HepG2 (cell line): ENCODE data around the gene LCAT.
A peak's percentile ranks its signal among the peaks of the same experiment; 100 is the strongest.

Source experiments
- ATF2 ChIP-seq: sonication (generic); formaldehyde crosslinking; IDR thresholded peaks from 2 replicates; pipeline ENCODE4 v1.4.0; 2020; ENCODE audit warnings: missing genetic modification reagents
- CCAR2 ChIP-seq: fragments of 200-400 bp; formaldehyde crosslinking; optimal IDR thresholded peaks from 2 replicates; pipeline ENCODE3; 2018; ENCODE audit warnings: low read depth, mild to moderate bottlenecking, low read length, moderate library complexity
- CEBPB ChIP-seq: IDR thresholded peaks from 2 replicates; pipeline ENCODE4 v1.6.1; 2011; ENCODE audit warnings: low read depth, low read length, improper control_type of control experiment, borderline replicate concordance
- CTCF ChIP-seq: sonication (generic); formaldehyde crosslinking; IDR thresholded peaks from 2 replicates; pipeline ENCODE4 v1.5.0; 2020; ENCODE audit warnings: mild to moderate bottlenecking, missing genetic modification reagents, moderate library complexity
- POLR2A ChIP-seq, 2 experiments: IDR thresholded peaks; 2 replicates each; pipeline ENCODE4 v1.6.1; 2011; ENCODE audit warnings: low read depth in 2 of 2, low read length in 2 of 2, mild to moderate bottlenecking in 1 of 2, moderate library complexity in 1 of 2; ENCODE audit not compliant: insufficient read depth in 1 of 2
- POLR2AphosphoS5 ChIP-seq: IDR thresholded peaks from 2 replicates; pipeline ENCODE4 v1.6.1; 2012; ENCODE audit warnings: low read depth, low read length
- PRDM10 ChIP-seq: sonication (generic); formaldehyde crosslinking; IDR thresholded peaks from 2 replicates; pipeline ENCODE4 v1.4.0; 2020; ENCODE audit warnings: low read depth, missing genetic modification reagents
- YEATS4 ChIP-seq: sonication (generic); formaldehyde crosslinking; IDR thresholded peaks from 2 replicates; pipeline ENCODE4 v1.4.0; 2020; ENCODE audit warnings: missing genetic modification reagents, borderline replicate concordance
- TF ChIP-seq, protein P1 (sequence below): sonication (generic); formaldehyde crosslinking; IDR thresholded peaks from 2 replicates; pipeline ENCODE4 v1.5.1; 2020; ENCODE audit warnings: mild to moderate bottlenecking, missing genetic modification reagents, moderate library complexity

GRCh38 chr16:67928147-67928546, 15.8 kb downstream of the LCAT start:
- TF ChIP-seq CTCF (CRISPR knock-in tag) = no peak
- no peak for TF ChIP-seq CEBPB
- no peak for TF ChIP-seq ATF2
- no peak for TF ChIP-seq CCAR2
- TF ChIP-seq YEATS4 (CRISPR knock-in tag) = no peak
- TF ChIP-seq, protein P1, sequence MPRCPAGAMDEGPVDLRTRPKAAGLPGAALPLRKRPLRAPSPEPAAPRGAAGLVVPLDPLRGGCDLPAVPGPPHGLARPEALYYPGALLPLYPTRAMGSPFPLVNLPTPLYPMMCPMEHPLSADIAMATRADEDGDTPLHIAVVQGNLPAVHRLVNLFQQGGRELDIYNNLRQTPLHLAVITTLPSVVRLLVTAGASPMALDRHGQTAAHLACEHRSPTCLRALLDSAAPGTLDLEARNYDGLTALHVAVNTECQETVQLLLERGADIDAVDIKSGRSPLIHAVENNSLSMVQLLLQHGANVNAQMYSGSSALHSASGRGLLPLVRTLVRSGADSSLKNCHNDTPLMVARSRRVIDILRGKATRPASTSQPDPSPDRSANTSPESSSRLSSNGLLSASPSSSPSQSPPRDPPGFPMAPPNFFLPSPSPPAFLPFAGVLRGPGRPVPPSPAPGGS (CRISPR knock-in tag) = no peak
- TF ChIP-seq POLR2A (IDR thresholded peaks at IDR 0.05; ENCODE audit: insufficient read depth in 1 of 2, low read depth in 2 of 2, low read length in 2 of 2) = peak in 1 of 2 experiments; percentile 25; a peak in 1 of 4 replicates
- TF ChIP-seq POLR2AphosphoS5 = no peak
- no peak for TF ChIP-seq PRDM10 (CRISPR knock-in tag)
